ENCODE results near the gene DCST2. TPM values are rescaled to one million over a fixed set of nuclear protein-coding genes. Genes with fewer than 3 reads are reported as not detected.

Gene DCST2
- total and polyA plus RNA-seq, 11 donors: 0.14 to 0.65 (median 0.35) TPM; not detected in 1

DNA sequence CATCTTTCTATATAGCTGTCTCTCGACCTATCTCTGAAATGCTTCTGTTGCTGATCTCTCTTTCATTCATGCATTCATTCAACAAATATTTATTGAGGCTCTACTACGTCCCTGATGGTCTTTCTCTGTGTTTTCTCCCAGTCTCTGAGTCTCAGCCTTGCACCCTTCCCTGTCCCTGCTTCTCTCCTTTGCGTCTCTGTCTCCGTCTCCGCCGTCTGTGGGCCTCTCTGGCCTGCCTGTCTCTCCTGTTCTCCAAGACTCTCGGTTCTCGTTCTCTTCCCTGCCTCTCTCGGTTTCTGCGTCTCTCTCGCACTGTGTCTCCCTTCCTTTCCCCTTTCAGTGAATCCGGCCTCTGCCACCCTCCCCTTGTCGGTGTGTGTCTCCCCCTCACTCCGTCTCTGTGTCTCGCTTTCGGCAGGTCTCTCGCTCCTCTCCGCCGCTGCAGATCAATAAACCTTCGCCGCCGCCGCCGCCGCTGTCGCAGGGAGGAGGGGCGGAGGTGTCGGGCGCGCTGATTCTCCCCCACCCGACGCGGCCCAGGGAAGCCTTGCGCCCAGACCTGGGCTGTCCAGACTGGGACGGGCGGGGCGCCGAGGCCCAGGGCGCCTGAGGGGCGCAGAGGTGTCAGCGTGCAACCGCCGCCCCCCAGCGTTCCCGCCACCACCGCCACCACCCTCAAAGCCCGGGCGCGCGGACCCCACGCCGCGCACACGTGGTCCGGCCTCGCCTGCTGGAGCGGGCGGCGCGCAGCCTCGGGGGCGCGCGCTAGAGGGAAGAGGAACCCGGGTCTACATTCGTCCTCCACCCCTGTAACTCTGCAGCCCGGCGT lies 48.1 kb upstream of the DCST2 start:
- 3 to 5% (median 3%) methylated on average over 47 to 68 of the region's 68 CpGs for WGBS, 4 donors
- Histone ChIP-seq H3K27me3 (peaks cover 38 to 59% (median 49%) of the 10 kb centered on the region in 9 donors), H3K9me3 (no peaks in the 10 kb centered on the region), H3K4me3 (peak overlapping the region in 7 of 12 donors; percentile 9 to 44 (median 21)), H3K27ac (no peak overlapping the region), H3K4me1 (peaks cover 13 to 77% (median 58%) of the 10 kb centered on the region in 12 donors), H3K36me3 (no peaks in the 10 kb centered on the region)
- intact Hi-C loops (cut with DNase I): loop anchor here in 5 of 10 donors (5.0 to 10.0 kb wide), 7 partner anchors 34 to 527 kb away; partner anchors contain the start of genes PYGO2 (in 2 of the 5), PBXIP1 (in 1 of the 5) and UBE2Q1 (in 1 of the 5)
- TF ChIP-seq, protein P1, sequence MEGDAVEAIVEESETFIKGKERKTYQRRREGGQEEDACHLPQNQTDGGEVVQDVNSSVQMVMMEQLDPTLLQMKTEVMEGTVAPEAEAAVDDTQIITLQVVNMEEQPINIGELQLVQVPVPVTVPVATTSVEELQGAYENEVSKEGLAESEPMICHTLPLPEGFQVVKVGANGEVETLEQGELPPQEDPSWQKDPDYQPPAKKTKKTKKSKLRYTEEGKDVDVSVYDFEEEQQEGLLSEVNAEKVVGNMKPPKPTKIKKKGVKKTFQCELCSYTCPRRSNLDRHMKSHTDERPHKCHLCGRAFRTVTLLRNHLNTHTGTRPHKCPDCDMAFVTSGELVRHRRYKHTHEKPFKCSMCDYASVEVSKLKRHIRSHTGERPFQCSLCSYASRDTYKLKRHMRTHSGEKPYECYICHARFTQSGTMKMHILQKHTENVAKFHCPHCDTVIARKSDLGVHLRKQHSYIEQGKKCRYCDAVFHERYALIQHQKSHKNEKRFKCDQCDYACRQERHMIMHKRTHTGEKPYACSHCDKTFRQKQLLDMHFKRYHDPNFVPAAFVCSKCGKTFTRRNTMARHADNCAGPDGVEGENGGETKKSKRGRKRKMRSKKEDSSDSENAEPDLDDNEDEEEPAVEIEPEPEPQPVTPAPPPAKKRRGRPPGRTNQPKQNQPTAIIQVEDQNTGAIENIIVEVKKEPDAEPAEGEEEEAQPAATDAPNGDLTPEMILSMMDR (IDR thresholded peaks at IDR 0.05): no peak
- TF ChIP-seq POLR2A (IDR thresholded peaks at IDR 0.05): no peak
- DNase-seq (peak in 1 of 5 donors; percentile 59), ATAC-seq (no peak)

DNA sequence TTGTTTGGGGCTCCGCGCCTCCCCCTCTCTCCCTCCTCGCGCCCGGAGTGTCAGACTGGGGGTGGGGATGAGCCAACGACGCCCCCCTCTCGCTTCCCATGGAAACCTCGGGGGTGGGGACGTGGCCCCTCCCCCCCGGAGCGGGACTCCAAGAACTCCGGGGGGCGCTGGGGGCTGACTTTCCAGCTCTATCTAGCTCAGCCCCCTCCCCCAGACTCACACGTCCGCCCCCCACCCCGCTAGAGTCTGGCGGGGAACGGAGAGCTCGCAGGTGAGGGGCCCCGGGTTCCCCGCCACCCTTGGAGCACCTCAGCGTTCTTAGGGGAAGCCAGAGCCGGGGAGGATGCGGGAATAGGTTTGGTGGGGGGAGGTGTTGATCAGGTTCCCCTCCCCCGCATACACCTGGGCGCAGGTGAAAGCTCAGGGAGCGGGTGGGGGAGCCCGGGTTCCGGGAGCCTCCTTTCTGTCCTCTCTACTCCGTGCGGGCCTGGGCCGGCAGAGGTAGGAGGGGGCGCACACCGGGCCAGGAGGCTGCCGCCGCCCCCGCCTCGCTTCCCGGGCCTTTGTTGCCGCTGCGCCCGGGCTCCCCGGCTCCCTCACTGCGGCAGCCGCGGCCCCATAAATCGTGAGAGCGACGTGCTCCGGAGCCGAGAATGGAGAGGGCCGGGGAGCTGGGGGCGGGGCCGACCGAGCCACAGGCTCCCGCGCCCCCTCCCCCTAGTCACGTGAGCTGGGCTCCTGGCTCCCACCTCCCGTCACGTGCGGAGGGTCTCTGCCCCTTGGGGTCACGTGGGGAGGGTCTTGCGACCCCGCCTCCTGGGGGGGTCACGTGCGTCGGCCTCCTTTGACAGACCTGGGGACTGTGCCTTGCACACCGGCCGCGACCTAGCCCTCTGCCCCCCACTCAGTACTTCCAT lies 47.0 kb upstream of the DCST2 start:
- WGBS, 4 donors: 0 to 2% (median 1%) methylated on average over 6 to 71 of the region's 71 CpGs
- H3K27me3 ChIP-seq: peaks cover 38 to 59% (median 49%) of the 10 kb centered on the region in 9 donors
- peak in 1 of 5 donors; percentile 61 for DNase-seq
- H3K27ac ChIP-seq: no peak overlapping the region
- peaks cover 13 to 65% (median 50%) of the 10 kb centered on the region in 12 donors for H3K4me1 ChIP-seq
- ATAC-seq: no peak
- H3K9me3 ChIP-seq: no peaks in the 10 kb centered on the region
- intact Hi-C loops (cut with DNase I): loop anchor here in 5 of 10 donors (5.0 to 10.0 kb wide), 7 partner anchors 33 to 526 kb away; partner anchors contain the start of genes PYGO2 (in 2 of the 5), PBXIP1 (in 1 of the 5) and UBE2Q1 (in 1 of the 5)
- peak overlapping the region in 11 of 12 donors; percentile 4 to 56 (median 31) for H3K4me3 ChIP-seq
- no peaks in the 10 kb centered on the region for H3K36me3 ChIP-seq
- TF ChIP-seq, protein P1 (IDR thresholded peaks at IDR 0.05): no peak
- no peak for TF ChIP-seq POLR2A (IDR thresholded peaks at IDR 0.05)

DNA sequence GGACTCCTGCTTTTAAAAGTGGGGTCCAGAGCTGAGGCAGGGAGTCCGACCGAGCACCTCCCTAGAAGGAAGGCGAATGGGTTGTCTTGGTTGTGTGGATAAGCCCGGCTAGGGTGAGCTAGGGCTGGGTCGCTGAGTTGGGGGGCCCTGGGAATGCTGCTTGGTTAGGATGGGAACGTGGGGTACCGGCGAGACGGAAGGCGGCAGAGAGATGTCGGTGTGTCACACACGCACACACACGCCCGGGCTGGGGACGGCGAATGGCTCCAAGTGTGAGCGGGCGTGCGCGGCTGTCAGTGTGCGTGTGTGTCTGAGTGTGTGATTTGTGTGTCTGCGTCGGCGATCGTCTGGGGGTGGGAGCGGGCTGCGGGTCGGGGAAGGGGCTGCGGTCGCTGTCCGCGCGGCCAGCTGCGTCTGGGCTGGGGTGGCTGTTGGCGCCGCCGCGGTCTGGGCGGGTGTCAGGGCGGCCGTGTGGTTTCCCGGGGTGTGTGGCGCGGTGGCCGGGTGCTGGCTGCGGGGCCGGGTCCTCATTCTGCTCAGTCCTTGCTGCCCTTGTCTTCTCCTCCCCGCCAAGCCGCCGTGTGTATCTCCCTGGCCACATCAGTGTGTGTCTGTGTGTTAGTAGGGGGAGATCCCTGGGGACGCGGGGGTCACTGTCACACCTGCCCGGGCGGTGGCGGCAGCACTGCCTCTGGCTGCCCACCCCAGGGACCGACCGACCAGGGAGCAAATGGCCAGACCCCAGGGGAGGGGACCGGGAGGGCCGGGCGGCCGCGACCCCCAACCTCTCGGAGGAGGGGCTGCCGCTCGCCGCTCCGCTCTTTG lies 46.1 kb upstream of the DCST2 start:
- H3K4me3 ChIP-seq: peak overlapping the region in 11 of 12 donors; percentile 4 to 60 (median 51)
- no peaks in the 10 kb centered on the region for H3K9me3 ChIP-seq
- peaks cover 38 to 59% (median 49%) of the 10 kb centered on the region in 9 donors for H3K27me3 ChIP-seq
- ATAC-seq (no peak), DNase-seq (peak in 1 of 5 donors; percentile 61)
- no peaks in the 10 kb centered on the region for H3K36me3 ChIP-seq
- intact Hi-C loops (cut with DNase I): loop anchor here in 5 of 10 donors (5.0 to 10.0 kb wide), 7 partner anchors 32 to 525 kb away; partner anchors contain the start of genes PYGO2 (in 2 of the 5), PBXIP1 (in 1 of the 5) and UBE2Q1 (in 1 of the 5)
- no peak overlapping the region for H3K27ac ChIP-seq
- TF ChIP-seq POLR2A (IDR thresholded peaks at IDR 0.05): no peak
- TF ChIP-seq, protein P1 (IDR thresholded peaks at IDR 0.05): no peak
- 1 to 2% (median 1%) methylated on average over 37 to 67 of the region's 67 CpGs for WGBS, 4 donors
- peaks cover 13 to 62% (median 48%) of the 10 kb centered on the region in 12 donors for H3K4me1 ChIP-seq

All from heart left ventricle (tissue), 16 donors.